H9 (cell line): ENCODE data around the gene ABHD12. TPM values are rescaled to one million over a fixed set of nuclear protein-coding genes. Genes with fewer than 3 reads are reported as not detected.

Experiments
- DNase-seq: peaks from one replicate; pipeline ENCODE4 v3.0.0-alpha.2; 2017
- H2AFZ ChIP-seq: one replicate; pipeline ENCODE4 v1.6.1; 2013; ENCODE audit warnings: mild to moderate bottlenecking, low read length, control low read depth, moderate library complexity
- H2AK5ac ChIP-seq: 2 replicates; pipeline ENCODE4 v1.6.1; 2013; ENCODE audit warnings: low read length, control low read depth, mixed read lengths; ENCODE audit not compliant: insufficient read length
- H2BK120ac ChIP-seq: one replicate; pipeline ENCODE4 v1.6.1; 2013; ENCODE audit warnings: low read depth, mild to moderate bottlenecking, low read length, control low read depth, inconsistent platforms; ENCODE audit not compliant: poor library complexity, severe bottlenecking
- H2BK12ac ChIP-seq: 2 replicates; pipeline ENCODE4 v1.6.1; 2013; ENCODE audit warnings: low read length, control low read depth, mixed read lengths, low read depth; ENCODE audit not compliant: insufficient read length
- H2BK15ac ChIP-seq: 2 replicates; pipeline ENCODE4 v1.6.1; 2013; ENCODE audit warnings: low read depth, low read length, control low read depth
- H2BK20ac ChIP-seq: one replicate; pipeline ENCODE4 v1.6.1; 2013; ENCODE audit warnings: low read depth, mild to moderate bottlenecking, low read length, control low read depth, inconsistent platforms; ENCODE audit not compliant: poor library complexity, severe bottlenecking
- H2BK5ac ChIP-seq: 2 replicates; pipeline ENCODE4 v1.6.1; 2013; ENCODE audit warnings: low read length, control low read depth, mixed read lengths; ENCODE audit not compliant: insufficient read length
- H3K14ac ChIP-seq: 2 replicates; pipeline ENCODE4 v1.6.1; 2013; ENCODE audit warnings: low read length, control low read depth; ENCODE audit not compliant: insufficient read depth
- H3K18ac ChIP-seq: 2 replicates; pipeline ENCODE4 v1.6.1; 2013; ENCODE audit warnings: low read depth, mild to moderate bottlenecking, mixed read lengths, low read length, control low read depth; ENCODE audit not compliant: insufficient read length
- H3K23ac ChIP-seq: 2 replicates; pipeline ENCODE4 v1.6.1; 2013; ENCODE audit warnings: low read length, control low read depth, mixed read lengths, low read depth; ENCODE audit not compliant: insufficient read length
- H3K23me2 ChIP-seq: 2 replicates; pipeline ENCODE4 v1.6.1; 2013; ENCODE audit warnings: low read depth, mild to moderate bottlenecking, mixed read lengths, low read length, control low read depth; ENCODE audit not compliant: insufficient read length, poor library complexity, severe bottlenecking
- H3K27ac ChIP-seq: 2 replicates; pipeline ENCODE4 v1.5.1; 2013; ENCODE audit warnings: low read length, control low read depth, mixed read lengths, low read depth; ENCODE audit not compliant: insufficient read length
- H3K27me3 ChIP-seq: 2 replicates; pipeline ENCODE4 v1.6.1; 2013; ENCODE audit warnings: low read length, control low read depth, inconsistent platforms; ENCODE audit not compliant: insufficient read depth
- H3K4ac ChIP-seq: 2 replicates; pipeline ENCODE4 v1.6.1; 2013; ENCODE audit warnings: low read depth, mild to moderate bottlenecking, control low read depth, inconsistent platforms, low read length, moderate library complexity
- H3K4me1 ChIP-seq: 2 replicates; pipeline ENCODE4 v1.6.1; 2013; ENCODE audit warnings: low read length, control low read depth, inconsistent platforms; ENCODE audit not compliant: insufficient read depth
- H3K4me2 ChIP-seq: 2 replicates; pipeline ENCODE4 v1.6.1; 2013; ENCODE audit warnings: low read length, control low read depth, mixed read lengths; ENCODE audit not compliant: insufficient read length, insufficient read depth
- H3K56ac ChIP-seq: 2 replicates; pipeline ENCODE4 v1.6.1; 2013; ENCODE audit warnings: low read depth, mild to moderate bottlenecking, mixed read lengths, low read length, control low read depth; ENCODE audit not compliant: insufficient read length
- H3K79me1 ChIP-seq: 2 replicates; pipeline ENCODE4 v1.6.1; 2013; ENCODE audit warnings: low read depth, mild to moderate bottlenecking, moderate library complexity, low read length, control low read depth, inconsistent platforms; ENCODE audit not compliant: insufficient read depth, poor library complexity, severe bottlenecking
- H3K79me2 ChIP-seq: 2 replicates; pipeline ENCODE4 v1.6.1; 2013; ENCODE audit warnings: low read length, control low read depth, inconsistent platforms; ENCODE audit not compliant: insufficient read depth
- H3K9ac ChIP-seq: 2 replicates; pipeline ENCODE4 v1.6.1; 2013; ENCODE audit warnings: low read length, control low read depth, mixed read lengths; ENCODE audit not compliant: insufficient read length; ENCODE audit errors: extremely low read depth
- H3K9me3 ChIP-seq: one replicate; pipeline ENCODE4 v1.6.1; 2013; ENCODE audit warnings: low read depth, low read length, inconsistent platforms; ENCODE audit not compliant: control insufficient read depth
- H3T11ph ChIP-seq: one replicate; pipeline ENCODE4 v1.6.1; 2013; ENCODE audit warnings: mild to moderate bottlenecking, low read length, control low read depth, inconsistent platforms
- H4K20me1 ChIP-seq: one replicate; pipeline ENCODE4 v1.6.1; 2013; ENCODE audit not compliant: control insufficient read depth, insufficient read length, insufficient read depth
- H4K5ac ChIP-seq: 2 replicates; pipeline ENCODE4 v1.6.1; 2013; ENCODE audit warnings: low read depth, mild to moderate bottlenecking, mixed read lengths, low read length, control low read depth; ENCODE audit not compliant: insufficient read length
- H4K8ac ChIP-seq: replicated peaks from 2 replicates; pipeline ENCODE4 v1.6.1; 2013; ENCODE audit warnings: low read length, control low read depth, mixed read lengths, low read depth; ENCODE audit not compliant: insufficient read length
- H4K91ac ChIP-seq: 2 replicates; pipeline ENCODE4 v1.6.1; 2013; ENCODE audit warnings: low read depth, mild to moderate bottlenecking, moderate library complexity, mixed read lengths, low read length, control low read depth; ENCODE audit not compliant: insufficient read length
- H3K27ac Mint-ChIP-seq, 3 experiments: 2 replicates in 2 of 3; 3 replicates in 1 of 3; pipeline ENCODE4 v1.8.0; 2020 to 2021; ENCODE audit warnings: mixed read lengths in 3 of 3, mild to moderate bottlenecking in 1 of 3, moderate library complexity in 1 of 3
- H3K27me3 Mint-ChIP-seq: 2 replicates; pipeline ENCODE4 v1.8.0; 2021; ENCODE audit warnings: low read depth, mild to moderate bottlenecking, moderate library complexity, mixed read lengths
- H3K36me3 Mint-ChIP-seq, 3 experiments: 2 replicates in 2 of 3; 3 replicates in 1 of 3; pipeline ENCODE4 v1.8.0; 2020 to 2021; ENCODE audit warnings: low read depth in 3 of 3, mixed read lengths in 3 of 3; ENCODE audit not compliant: insufficient read depth in 1 of 3
- H3K4me1 Mint-ChIP-seq, 2 experiments: 2 replicates each; pipeline ENCODE4 v1.8.0; 2020; ENCODE audit warnings: mixed read lengths in 2 of 2
- H3K4me3 Mint-ChIP-seq, 2 experiments: 2 replicates in 1 of 2; 3 replicates in 1 of 2; pipeline ENCODE4 v1.8.0; 2020 to 2021; ENCODE audit warnings: mild to moderate bottlenecking in 2 of 2, mixed read lengths in 2 of 2, moderate library complexity in 1 of 2
- H3K9me3 Mint-ChIP-seq, 2 experiments: 2 replicates in 1 of 2; 3 replicates in 1 of 2; pipeline ENCODE4 v1.8.0; 2020; ENCODE audit warnings: mild to moderate bottlenecking in 2 of 2, mixed read lengths in 2 of 2, moderate library complexity in 1 of 2
- CTCF ChIP-seq: fragments of 200-600 bp; sonication (generic); conservative IDR thresholded peaks from 3 replicates; pipeline ENCODE4 v1.8.0; 2021; ENCODE audit warnings: antibody characterized with exemption, mild to moderate bottlenecking
- WGBS: extraction: QIAGEN DNeasy Blood & Tissue Kit; methylation state at CpG from one replicate; pipeline ENCODE4 v1.1.7; 2013; ENCODE audit warnings: missing lambda C conversion rate, low lambda C conversion rate, mixed read lengths; ENCODE audit not compliant: insufficient read length; ENCODE audit errors: extremely low coverage; 5-methylcytosine and 5-hydroxymethylcytosine counted together
- total RNA-seq: library from RNA; stranded (reverse); gene quantifications from 2 replicates; pipeline ENCODE4 v1.2.1, GENCODE V29; 2021

Gene ABHD12
- total RNA-seq, 1 experiment from 2014 or later, result 54.4 TPM

GRCh38 chr20:25369529-25369928 is 21.1 kb downstream of the ABHD12 start:
- no peak overlapping the region for H3K4me3 Mint-ChIP-seq
- Histone ChIP-seq H3K9ac (no peak overlapping the region), H3K14ac (no peak overlapping the region), H2AFZ (no peak overlapping the region), H3K27ac (no peak overlapping the region), H4K91ac (no peak overlapping the region), H3K23me2 (no peaks in the 10 kb centered on the region), H3K27me3 (no peaks in the 10 kb centered on the region), H3K79me2 (peaks cover 8% of the 10 kb centered on the region; the same call in 1 of the 2 replicates), H2AK5ac (no peak overlapping the region), H4K8ac (no peak overlapping the region), H3K4me1 (peaks cover 3% of the 10 kb centered on the region; the same call in 1 of the 2 replicates), H3K79me1 (peaks cover 4% of the 10 kb centered on the region), H3K18ac (no peak overlapping the region), H3K23ac (no peak overlapping the region), H2BK15ac (no peak overlapping the region), H3K4me2 (no peak overlapping the region), H2BK120ac (no peak overlapping the region), H3K56ac (no peak overlapping the region), H2BK5ac (no peak overlapping the region), H2BK12ac (no peak overlapping the region), H3K4ac (no peak overlapping the region), H3K9me3 (no peaks in the 10 kb centered on the region), H2BK20ac (no peak overlapping the region), H4K20me1 (no peaks in the 10 kb centered on the region), H3T11ph (no peak overlapping the region), H4K5ac (no peak overlapping the region)
- DNase-seq, result no peak
- TF ChIP-seq CTCF, result no peak
- peaks cover 11 to 17% of the 10 kb centered on the region in 2 experiments for H3K4me1 Mint-ChIP-seq
- peaks cover 21 to 31% (median 21%) of the 10 kb centered on the region in 3 experiments for H3K36me3 Mint-ChIP-seq
- H3K27ac Mint-ChIP-seq, result no peak overlapping the region; a peak in 3 of 7 replicates
- whole genome bisulfite sequencing, result no CpG with 5 or more reads among the region's 8 CpGs
- peaks cover 0 to 4% of the 10 kb centered on the region in 2 experiments; a peak in 4 of 5 replicates for H3K9me3 Mint-ChIP-seq
- H3K27me3 Mint-ChIP-seq, result no peaks in the 10 kb centered on the region
